ENCODE data around the gene HPX.
A peak's percentile ranks its signal among the peaks of the same experiment; 100 is the strongest.

The HPX gene

GRCh38 chr11:6440906-6441358 is at the start of gene HPX:
HPX (minus strand) TSS chr11:6440987; CDS start chr11:6440963, 24 bp downstream.
- no peak for DNase-seq (ENCODE audit: low spot score)

GRCh38 chr11:6489306-6489705 is 48.5 kb upstream of the HPX start:
- no peak for DNase-seq (ENCODE audit: low spot score)

- no peak for DNase-seq (ENCODE audit: low spot score)
Measured at GRCh38 chr11:6488821-6489220, 48.0 kb upstream of the HPX start.

GRCh38 chr11:6488342-6488741 is 47.6 kb upstream of the HPX start:
- no peak for DNase-seq (ENCODE audit: low spot score)

- DNase-seq (ENCODE audit: low spot score): no peak
Measured at GRCh38 chr11:6486938-6487337, 46.2 kb upstream of the HPX start.

GRCh38 chr11:6486256-6486655 is 45.5 kb upstream of the HPX start:
- no peak for DNase-seq (ENCODE audit: low spot score)

- DNase-seq (ENCODE audit: low spot score): no peak
Measured at GRCh38 chr11:6485661-6486060, 44.9 kb upstream of the HPX start.

GRCh38 chr11:6483015-6483414 is 42.2 kb upstream of the HPX start:
- DNase-seq (ENCODE audit: low spot score): no peak

GRCh38 chr11:6482441-6482840 is 41.7 kb upstream of the HPX start:
- DNase-seq (ENCODE audit: low spot score): no peak

GRCh38 chr11:6481924-6482275 is 41.1 kb upstream of the HPX start:
- DNase-seq (ENCODE audit: low spot score): no peak

- DNase-seq (ENCODE audit: low spot score): peak; percentile 97
Measured at GRCh38 chr11:6481012-6481923, 40.5 kb upstream of the HPX start, which contains the start of the genes ARFIP2 and TIMM10B. ARFIP2 (minus strand) TSS chr11:6481331; CDS start chr11:6480421, 910 bp downstream. TIMM10B (plus strand) TSS chr11:6481501; CDS start chr11:6481517, 16 bp downstream.

GRCh38 chr11:6480299-6480914 is 39.6 kb upstream of the HPX start:
- DNase-seq (ENCODE audit: low spot score): no peak

- no peak for DNase-seq (ENCODE audit: low spot score)
Measured at GRCh38 chr11:6476571-6476970, 35.8 kb upstream of the HPX start.

- no peak for DNase-seq (ENCODE audit: low spot score)
Measured at GRCh38 chr11:6475936-6476335, 35.1 kb upstream of the HPX start.

GRCh38 chr11:6474806-6475500 is 34.2 kb upstream of the HPX start:
- no peak for DNase-seq (ENCODE audit: low spot score)

- DNase-seq (ENCODE audit: low spot score): no peak
Measured at GRCh38 chr11:6474413-6474792, 33.6 kb upstream of the HPX start.

GRCh38 chr11:6473451-6474412 is 32.9 kb upstream of the HPX start, which contains the start of gene TRIM3:
TRIM3 (minus strand) TSS chr11:6473941; CDS start chr11:6465695, 8,246 bp downstream.
- peak; percentile 99 for DNase-seq (ENCODE audit: low spot score)

- DNase-seq (ENCODE audit: low spot score): no peak
Measured at GRCh38 chr11:6472934-6473333, 32.1 kb upstream of the HPX start.

- no peak for DNase-seq (ENCODE audit: low spot score)
Measured at GRCh38 chr11:6469599-6469998, 28.8 kb upstream of the HPX start.

GRCh38 chr11:6468712-6469495 is 28.1 kb upstream of the HPX start:
- peak; percentile 82 for DNase-seq (ENCODE audit: low spot score)

GRCh38 chr11:6459099-6459450 is 18.3 kb upstream of the HPX start:
- DNase-seq (ENCODE audit: low spot score): no peak
